GM18858 (cell line): ENCODE measurements around the gene AKT1.
"Not testable (repeated sequence)": the region's sequence is repeated elsewhere in the genome, so short reads cannot be mapped to it uniquely, and the experiment has no call there.

ENCODE experiments used
- ATAC-seq: cut with Tn5 transposase; IDR thresholded peaks from one replicate; pipeline ENCODE4 v1.9.1; 2021; ENCODE audit not compliant: unreplicated experiment

The AKT1 gene

GRCh38 chr14:104819361-104819781 is 23.8 kb upstream of the AKT1 start:
- no peak for ATAC-seq

DNA sequence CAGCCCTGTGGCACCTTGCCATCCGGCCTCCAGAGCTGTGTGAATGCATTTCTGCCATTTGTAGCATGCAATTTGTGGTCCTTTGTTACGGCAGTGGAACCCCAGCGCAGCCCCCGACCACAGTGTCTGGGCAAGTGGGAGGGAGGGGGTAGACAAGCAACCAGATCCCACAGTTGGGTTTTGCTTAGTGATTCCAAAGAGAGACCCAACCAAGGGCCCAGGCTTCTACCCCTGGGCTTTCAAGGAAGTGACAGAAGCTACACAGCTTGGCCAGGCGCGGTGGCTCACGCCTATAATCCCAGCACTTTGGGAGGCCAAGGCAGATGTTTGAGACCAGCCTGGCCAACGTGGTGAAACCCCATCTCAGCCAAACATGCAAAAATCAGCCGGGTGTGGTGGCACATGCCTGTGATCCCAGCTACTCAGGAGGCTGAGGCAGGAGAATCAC is 23.2 kb upstream of the AKT1 start:
- ATAC-seq = no peak

- ATAC-seq = no peak
Measured at GRCh38 chr14:104817930-104818713, 22.6 kb upstream of the AKT1 start.

GRCh38 chr14:104816616-104816884 is 21.0 kb upstream of the AKT1 start:
- no peak for ATAC-seq

DNA sequence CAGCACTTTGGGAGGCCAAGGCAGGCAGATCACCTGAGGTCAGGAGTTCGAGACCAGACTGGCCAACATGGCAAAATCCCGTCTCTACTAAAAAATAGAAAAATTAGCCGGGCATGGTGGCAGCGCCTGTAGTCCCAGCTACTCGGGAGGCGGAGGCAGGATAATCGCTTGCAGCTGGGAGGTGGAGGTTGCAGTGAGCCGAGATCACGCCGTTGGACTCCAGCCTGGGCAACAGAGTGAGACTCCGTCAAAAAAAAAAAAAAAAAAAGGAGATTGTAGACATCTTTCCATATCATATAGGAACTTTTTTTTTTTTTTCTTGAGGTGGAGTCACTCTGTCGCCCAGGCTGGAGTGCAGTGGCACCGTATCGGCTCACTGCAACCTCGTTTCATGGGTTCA is 19.2 kb upstream of the AKT1 start:
- not testable (repeated sequence) for ATAC-seq

GRCh38 chr14:104813286-104813685 is 17.7 kb upstream of the AKT1 start:
- no peak for ATAC-seq

- ATAC-seq = no peak
Measured at GRCh38 chr14:104810316-104810715, 14.8 kb upstream of the AKT1 start.

DNA sequence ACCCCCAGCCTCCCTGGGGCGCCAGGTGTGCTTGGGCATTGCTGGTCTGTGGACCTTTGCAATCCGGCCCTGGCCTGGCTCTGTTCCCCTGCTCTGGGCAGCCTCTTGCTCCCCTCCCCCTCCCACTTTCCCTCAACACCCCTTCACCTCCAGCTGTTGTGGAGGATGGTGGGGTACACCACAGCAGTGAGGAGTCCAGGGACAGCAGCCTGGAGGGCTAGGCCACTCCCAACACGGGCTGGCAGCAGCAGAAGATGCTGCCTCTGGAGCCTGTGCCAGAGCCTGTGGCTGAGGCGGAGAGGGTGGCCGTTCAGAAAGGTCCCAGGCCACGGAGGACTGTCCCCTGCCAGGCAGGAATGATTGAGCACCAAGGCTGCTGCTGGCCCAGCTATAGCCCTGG is 12.9 kb upstream of the AKT1 start:
- ATAC-seq = no peak

- ATAC-seq = no peak
Measured at GRCh38 chr14:104806625-104807465, 11.3 kb upstream of the AKT1 start.

DNA sequence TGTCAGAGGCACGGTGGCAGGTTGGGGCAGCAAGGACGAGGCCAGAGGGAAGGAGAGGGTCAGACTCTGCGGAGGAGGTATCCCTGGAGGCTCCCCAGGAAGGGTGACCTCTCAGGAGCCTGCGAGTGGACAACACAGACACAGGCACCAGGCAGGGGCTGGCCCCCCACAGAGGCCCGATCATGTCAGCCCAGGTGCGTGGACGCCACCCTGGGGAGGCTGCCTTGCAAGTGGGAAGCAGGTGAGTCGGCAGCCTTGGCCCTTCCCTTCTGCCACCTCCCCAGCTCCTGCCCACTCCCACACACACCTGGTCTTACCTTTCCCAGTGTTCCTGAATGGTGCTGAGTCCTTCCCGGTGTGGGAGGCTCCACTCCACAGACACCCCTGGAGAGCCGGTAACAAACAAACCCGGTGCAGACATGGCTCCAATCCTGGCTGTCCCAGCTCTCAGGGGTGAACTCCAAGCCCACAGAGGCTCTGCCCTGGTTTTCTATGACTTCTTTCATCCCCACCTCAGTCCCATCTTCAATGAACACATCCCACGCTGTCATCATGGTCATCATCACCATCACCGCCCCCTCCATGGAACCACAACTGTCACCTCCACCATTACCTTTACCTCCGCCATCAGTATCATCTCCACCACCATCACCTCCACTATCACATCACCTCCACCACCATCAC is 10.5 kb upstream of the AKT1 start:
- no peak for ATAC-seq

DNA sequence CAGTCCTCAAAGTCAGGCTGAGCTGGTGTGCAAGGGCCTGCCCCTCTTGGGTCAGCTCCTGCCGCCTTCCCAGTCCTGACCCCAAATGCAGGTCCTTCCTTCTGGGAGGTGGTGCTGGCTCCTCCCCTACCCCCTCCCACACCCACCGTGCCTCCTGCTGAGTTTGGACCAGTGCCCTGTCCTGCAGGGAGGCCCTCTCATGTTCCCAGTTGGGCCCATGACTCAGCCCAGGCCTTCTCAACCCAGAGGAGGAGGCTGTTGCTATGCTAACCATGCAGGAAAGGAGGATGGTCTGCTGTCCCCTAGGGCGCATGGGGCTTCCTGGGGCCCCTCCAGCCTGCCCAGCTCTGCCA is 9.8 kb upstream of the AKT1 start:
- no peak for ATAC-seq

GRCh38 chr14:104804481-104805325 is 9.2 kb upstream of the AKT1 start:
- ATAC-seq = no peak

DNA sequence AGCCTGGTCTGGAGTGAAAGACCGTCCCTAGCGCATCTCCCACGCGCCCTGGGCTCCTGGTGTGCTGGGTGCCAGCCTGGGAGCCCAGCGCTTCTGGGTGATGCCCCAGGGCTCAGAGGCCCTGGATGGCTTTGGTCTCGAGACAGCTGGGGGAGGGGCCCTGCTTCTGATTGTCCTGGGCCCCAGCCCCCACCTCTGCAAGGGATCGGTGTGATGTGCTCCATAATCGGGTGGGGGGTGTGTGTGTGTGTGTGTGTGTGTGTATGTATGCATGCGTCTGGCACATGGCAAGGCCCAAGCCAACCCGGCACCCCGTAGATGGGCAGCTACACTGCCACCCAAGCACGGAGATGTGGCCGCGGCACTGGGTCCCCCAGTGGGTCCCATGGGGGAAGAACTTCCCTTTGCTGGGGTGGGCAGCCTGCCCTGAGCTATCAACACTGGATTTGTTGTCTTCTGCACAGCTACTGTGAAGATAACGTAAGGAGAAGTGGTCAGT is 8.4 kb upstream of the AKT1 start:
- ATAC-seq = no peak

- no peak for ATAC-seq
Measured at GRCh38 chr14:104803280-104803911, 7.8 kb upstream of the AKT1 start.

- ATAC-seq = no peak
Measured at GRCh38 chr14:104802394-104803184, 7.0 kb upstream of the AKT1 start.

DNA sequence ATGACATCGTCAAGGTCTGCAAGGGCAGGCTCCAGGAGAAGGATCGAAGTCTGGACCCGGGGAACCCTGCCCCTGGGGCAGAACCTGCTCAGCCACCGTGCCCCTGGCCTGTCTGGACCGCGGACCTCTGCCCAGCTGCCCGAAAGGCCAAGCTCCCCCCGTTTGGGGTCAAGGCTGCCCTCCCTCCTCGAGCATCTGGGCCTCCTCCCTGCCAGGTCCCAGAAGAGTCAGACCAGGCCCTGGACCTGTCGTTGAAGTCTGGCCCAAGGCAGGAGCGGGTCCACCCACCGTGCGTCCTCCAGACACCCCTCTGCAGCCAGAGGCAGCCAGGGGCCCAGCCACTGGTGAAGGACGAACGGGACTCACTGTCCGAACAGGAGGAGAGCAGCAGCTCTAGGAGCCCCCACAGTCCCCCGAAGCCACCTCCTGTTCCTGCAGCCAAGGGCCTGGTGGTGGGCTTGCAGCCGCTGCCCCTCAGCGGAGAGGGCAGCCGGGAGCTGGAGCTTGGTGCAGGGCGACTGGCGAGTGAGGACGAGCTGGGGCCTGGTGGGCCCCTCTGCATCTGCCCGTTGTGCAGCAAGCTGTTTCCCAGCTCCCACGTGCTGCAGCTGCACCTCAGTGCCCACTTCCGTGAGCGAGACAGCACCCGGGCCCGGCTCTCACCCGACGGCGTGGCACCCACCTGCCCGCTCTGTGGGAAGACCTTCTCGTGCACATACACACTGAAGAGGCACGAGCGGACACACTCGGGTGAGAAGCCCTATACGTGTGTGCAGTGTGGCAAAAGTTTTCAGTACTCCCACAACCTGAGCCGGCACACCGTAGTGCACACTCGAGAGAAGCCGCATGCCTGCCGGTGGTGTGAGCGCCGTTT is 6.2 kb upstream of the AKT1 start:
- ATAC-seq = no peak

DNA sequence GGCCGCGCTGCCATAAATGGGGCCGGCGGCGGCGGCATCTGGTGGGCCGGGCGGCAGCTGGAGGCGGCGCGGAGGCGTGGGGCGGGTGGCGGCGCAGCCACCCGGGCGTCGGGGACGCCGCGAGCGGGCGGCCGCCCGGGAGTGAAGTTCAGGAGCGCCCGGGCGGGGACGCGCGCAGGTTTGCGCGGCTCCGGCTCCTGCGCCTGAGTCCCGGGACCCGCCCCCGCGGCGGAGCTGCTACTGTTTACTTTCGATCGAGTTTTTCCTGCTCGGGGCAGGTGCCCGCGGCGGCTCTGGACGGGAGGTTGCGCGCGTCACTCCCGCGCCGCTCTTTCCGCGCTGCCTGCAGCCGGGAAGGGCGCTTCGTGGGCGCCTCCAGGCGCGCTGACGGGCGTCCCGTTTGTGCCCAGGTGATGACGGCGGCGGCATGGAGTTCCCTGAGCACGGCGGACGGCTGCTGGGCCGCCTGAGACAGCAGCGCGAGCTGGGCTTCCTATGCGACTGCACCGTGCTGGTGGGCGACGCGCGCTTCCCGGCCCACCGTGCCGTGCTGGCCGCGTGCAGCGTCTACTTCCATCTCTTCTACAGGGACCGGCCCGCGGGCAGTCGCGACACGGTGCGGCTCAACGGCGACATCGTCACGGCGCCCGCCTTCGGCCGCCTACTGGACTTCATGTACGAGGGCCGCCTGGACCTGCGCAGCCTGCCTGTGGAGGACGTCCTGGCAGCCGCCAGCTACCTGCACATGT is 5.4 kb upstream of the AKT1 start, which contains the start of gene ZBTB42:
Gene ZBTB42, plus strand, starts transcription at position 331 of the 749 bp plus-strand sequence. Its CDS starts 97 bp downstream, at position 428.
- ATAC-seq = no peak
